ENCODE data around the gene MUCL3.

- TF ChIP-seq CTCF (IDR thresholded peaks at IDR 0.05 in 2 of 3, conservative IDR thresholded peaks at IDR 0.05 in 1 of 3; ENCODE audit: borderline replicate concordance in 1 of 3, insufficient read depth in 1 of 3, low read depth in 2 of 3, low read length in 2 of 3) (no peak), POLR2AphosphoS5 (IDR thresholded peaks at IDR 0.05; ENCODE audit: low read depth, low read length) (no peak), MAX (IDR thresholded peaks at IDR 0.05) (no peak), REST (IDR thresholded peaks at IDR 0.05; ENCODE audit: low read depth) (no peak), ZNF274 (IDR thresholded peaks at IDR 0.05; ENCODE audit: low read depth, low read length) (no peak), POLR2A (IDR thresholded peaks at IDR 0.05; ENCODE audit: borderline replicate concordance, extremely low read depth, insufficient read depth, insufficient read length) (no peak)
These were observed 2.0 kb upstream of the MUCL3 start for GRCh38 chr6:30938730-30939129.
